Measurements from ENCODE around the gene FGGY. TPM values are rescaled to one million over a fixed set of nuclear protein-coding genes. Genes with fewer than 3 reads are reported as not detected.

The FGGY gene
- total RNA-seq, 1 experiment from 2014 or later: 14.6 TPM

- no peak for TF ChIP-seq CTCF (conservative IDR thresholded peaks at IDR 0.05)
- Histone ChIP-seq H3K56ac (ENCODE audit: insufficient read length, low read depth, low read length) (no peak overlapping the region), H2BK5ac (ENCODE audit: insufficient read length, low read length) (no peak overlapping the region), H4K20me1 (ENCODE audit: control insufficient read depth, insufficient read depth, insufficient read length) (no peaks in the 10 kb centered on the region), H3K9me3 (ENCODE audit: control insufficient read depth, low read depth, low read length) (no peaks in the 10 kb centered on the region), H2AK5ac (ENCODE audit: insufficient read length, low read length) (no peak overlapping the region), H3K9ac (ENCODE audit: extremely low read depth, insufficient read length, low read length) (no peak overlapping the region), H3K27ac (ENCODE audit: insufficient read length, low read depth, low read length) (no peak overlapping the region), H2BK15ac (ENCODE audit: low read depth, low read length) (no peak overlapping the region), H3K14ac (ENCODE audit: insufficient read depth, low read length) (no peak overlapping the region), H3K4me2 (ENCODE audit: insufficient read depth, insufficient read length, low read length) (no peak overlapping the region), H2BK12ac (ENCODE audit: insufficient read length, low read depth, low read length) (no peak overlapping the region), H4K91ac (ENCODE audit: insufficient read length, low read depth, low read length) (no peak overlapping the region), H3K18ac (ENCODE audit: insufficient read length, low read depth, low read length) (no peak overlapping the region), H3K4ac (ENCODE audit: low read depth, low read length) (no peak overlapping the region), H2BK20ac (ENCODE audit: low read depth, low read length, poor library complexity, severe bottlenecking) (no peak overlapping the region), H3K4me1 (ENCODE audit: insufficient read depth, low read length) (peaks cover 1% of the 10 kb centered on the region; the same call in 1 of the 2 replicates), H2BK120ac (ENCODE audit: low read depth, low read length, poor library complexity, severe bottlenecking) (no peak overlapping the region), H2AFZ (ENCODE audit: low read length) (no peak overlapping the region), H3K79me1 (ENCODE audit: insufficient read depth, low read depth, low read length, poor library complexity, severe bottlenecking) (no peaks in the 10 kb centered on the region), H3K23me2 (ENCODE audit: insufficient read length, low read depth, low read length, poor library complexity, severe bottlenecking) (no peaks in the 10 kb centered on the region), H3K79me2 (ENCODE audit: insufficient read depth, low read length) (no peaks in the 10 kb centered on the region), H4K8ac (replicated peaks; ENCODE audit: insufficient read length, low read depth, low read length) (no peak overlapping the region), H3T11ph (ENCODE audit: low read length) (no peak overlapping the region), H3K27me3 (ENCODE audit: insufficient read depth, low read length) (no peaks in the 10 kb centered on the region), H3K23ac (ENCODE audit: insufficient read length, low read depth, low read length) (no peak overlapping the region), H4K5ac (ENCODE audit: insufficient read length, low read depth, low read length) (no peak overlapping the region)
- no peak for DNase-seq
- no peaks in the 10 kb centered on the region for H3K27me3 Mint-ChIP-seq (ENCODE audit: low read depth)
- no peak overlapping the region for H3K27ac Mint-ChIP-seq
- peaks cover 0 to 2% (median 0%) of the 10 kb centered on the region in 3 experiments; a peak in 2 of 7 replicates for H3K36me3 Mint-ChIP-seq (ENCODE audit: insufficient read depth in 1 of 3, low read depth in 3 of 3)
- H3K4me3 Mint-ChIP-seq: no peak overlapping the region
- peaks cover 0 to 3% of the 10 kb centered on the region in 2 experiments; a peak in 1 of 5 replicates for H3K9me3 Mint-ChIP-seq
- H3K4me1 Mint-ChIP-seq: peaks cover 3 to 17% of the 10 kb centered on the region in 2 experiments
Observed at GRCh38 chr1:59263111-59263510, 33.8 kb upstream of the FGGY start.
